Muscle of leg (tissue), 16 donors: ENCODE data around the gene NANOS1. TPM values are rescaled to one million over a fixed set of nuclear protein-coding genes. Genes with fewer than 3 reads are reported as not detected.

Source experiments
- DNase-seq: peaks from one replicate; pipeline ENCODE4 v3.0.0; 2013
- H3K27ac ChIP-seq: one replicate; pipeline ENCODE4 v1.5.1; 2013; ENCODE audit warnings: mild to moderate bottlenecking, low read length, control low read depth
- H3K27me3 ChIP-seq: one replicate; pipeline ENCODE4 v1.6.1; 2013; ENCODE audit warnings: low read length; ENCODE audit not compliant: control insufficient read depth, insufficient read depth
- H3K36me3 ChIP-seq: one replicate; pipeline ENCODE4 v1.6.1; 2013; ENCODE audit warnings: low read length; ENCODE audit not compliant: control insufficient read depth, insufficient read depth
- H3K4me1 ChIP-seq: one replicate; pipeline ENCODE4 v1.6.1; 2013; ENCODE audit warnings: low read length; ENCODE audit not compliant: control insufficient read depth, insufficient read depth
- H3K4me3 ChIP-seq: one replicate; pipeline ENCODE4 v1.5.1; 2013; ENCODE audit warnings: low read length, control low read depth
- H3K9me3 ChIP-seq: replicated peaks from 2 replicates; pipeline ENCODE4 v1.6.1; 2013; ENCODE audit warnings: low read depth, low read length; ENCODE audit not compliant: control insufficient read depth
- WGBS: methylation state at CpG from one replicate; pipeline ENCODE4 v1.1.5; 2013; ENCODE audit warnings: missing lambda C conversion rate; ENCODE audit not compliant: insufficient coverage; 5-methylcytosine and 5-hydroxymethylcytosine counted together
- long read RNA-seq, 11 donors: transcript quantifications; one replicate each; lab custom pipeline, GENCODE V29; 2026
- polyA plus RNA-seq, 8 donors: library from polyadenylated mRNA; unstranded; fragments of 120-200 nt; gene quantifications; one replicate each; pipeline versions ENCODE4 v1.2.1 to v1.2.3, GENCODE V29; 2013; ENCODE audit warnings: inconsistent platforms in 1 of 8, low replicate concordance in 1 of 8; ENCODE audit not compliant: insufficient read length in 8 of 8, insufficient read depth in 1 of 8
- total RNA-seq: library from RNA; stranded (reverse); fragments of 120-200 nt; gene quantifications from one replicate; pipeline ENCODE4 v1.2.4, GENCODE V29; 2013

Gene NANOS1, protein sequence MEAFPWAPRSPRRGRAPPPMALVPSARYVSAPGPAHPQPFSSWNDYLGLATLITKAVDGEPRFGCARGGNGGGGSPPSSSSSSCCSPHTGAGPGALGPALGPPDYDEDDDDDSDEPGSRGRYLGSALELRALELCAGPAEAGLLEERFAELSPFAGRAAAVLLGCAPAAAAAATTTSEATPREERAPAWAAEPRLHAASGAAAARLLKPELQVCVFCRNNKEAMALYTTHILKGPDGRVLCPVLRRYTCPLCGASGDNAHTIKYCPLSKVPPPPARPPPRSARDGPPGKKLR
- total RNA-seq, result 3.7 TPM
- polyA plus RNA-seq, result 10 to 100 TPM in 1 of 8 donors, 1 to 10 TPM in 7; 4.6 to 10.0 (median 7.1) TPM
- long read RNA-seq, donor 1, full-length matches to known transcripts, result 12 of 133 reads
- long read RNA-seq, donor 1, partial matches to known transcripts, result 121 of 133 reads
- long read RNA-seq, donor 1, other reads (novel, unspliced or antisense), result 0 of 133 reads
- long read RNA-seq, donor 2, full-length matches to known transcripts, result 7 of 7 reads
- long read RNA-seq, donor 2, partial matches to known transcripts, result 0 of 7 reads
- long read RNA-seq, donor 2, other reads (novel, unspliced or antisense), result 0 of 7 reads
- long read RNA-seq, donor 3, full-length matches to known transcripts, result 21 of 21 reads
- long read RNA-seq, donor 3, partial matches to known transcripts, result 0 of 21 reads
- long read RNA-seq, donor 3, other reads (novel, unspliced or antisense), result 0 of 21 reads
- long read RNA-seq, donor 4, full-length matches to known transcripts, result 7 of 7 reads
- long read RNA-seq, donor 4, partial matches to known transcripts, result 0 of 7 reads
- long read RNA-seq, donor 4, other reads (novel, unspliced or antisense), result 0 of 7 reads
- long read RNA-seq, donor 5, full-length matches to known transcripts, result 44 of 44 reads
- long read RNA-seq, donor 5, partial matches to known transcripts, result 0 of 44 reads
- long read RNA-seq, donor 5, other reads (novel, unspliced or antisense), result 0 of 44 reads
- long read RNA-seq, donor 6, full-length matches to known transcripts, result 29 of 29 reads
- long read RNA-seq, donor 6, partial matches to known transcripts, result 0 of 29 reads
- long read RNA-seq, donor 6, other reads (novel, unspliced or antisense), result 0 of 29 reads
- long read RNA-seq, donor 7, full-length matches to known transcripts, result 22 of 22 reads
- long read RNA-seq, donor 7, partial matches to known transcripts, result 0 of 22 reads
- long read RNA-seq, donor 7, other reads (novel, unspliced or antisense), result 0 of 22 reads
- long read RNA-seq, donor 8, full-length matches to known transcripts, result 20 of 252 reads
- long read RNA-seq, donor 8, partial matches to known transcripts, result 201 of 252 reads
- long read RNA-seq, donor 8, other reads (novel, unspliced or antisense), result 31 of 252 reads
- long read RNA-seq, donor 9, full-length matches to known transcripts, result 16 of 16 reads
- long read RNA-seq, donor 9, partial matches to known transcripts, result 0 of 16 reads
- long read RNA-seq, donor 9, other reads (novel, unspliced or antisense), result 0 of 16 reads
- long read RNA-seq, donor 10, full-length matches to known transcripts, result 37 of 439 reads
- long read RNA-seq, donor 10, partial matches to known transcripts, result 276 of 439 reads
- long read RNA-seq, donor 10, other reads (novel, unspliced or antisense), result 126 of 439 reads
- long read RNA-seq, donor 11, full-length matches to known transcripts, result 18 of 18 reads
- long read RNA-seq, donor 11, partial matches to known transcripts, result 0 of 18 reads
- long read RNA-seq, donor 11, other reads (novel, unspliced or antisense), result 0 of 18 reads

DNA sequence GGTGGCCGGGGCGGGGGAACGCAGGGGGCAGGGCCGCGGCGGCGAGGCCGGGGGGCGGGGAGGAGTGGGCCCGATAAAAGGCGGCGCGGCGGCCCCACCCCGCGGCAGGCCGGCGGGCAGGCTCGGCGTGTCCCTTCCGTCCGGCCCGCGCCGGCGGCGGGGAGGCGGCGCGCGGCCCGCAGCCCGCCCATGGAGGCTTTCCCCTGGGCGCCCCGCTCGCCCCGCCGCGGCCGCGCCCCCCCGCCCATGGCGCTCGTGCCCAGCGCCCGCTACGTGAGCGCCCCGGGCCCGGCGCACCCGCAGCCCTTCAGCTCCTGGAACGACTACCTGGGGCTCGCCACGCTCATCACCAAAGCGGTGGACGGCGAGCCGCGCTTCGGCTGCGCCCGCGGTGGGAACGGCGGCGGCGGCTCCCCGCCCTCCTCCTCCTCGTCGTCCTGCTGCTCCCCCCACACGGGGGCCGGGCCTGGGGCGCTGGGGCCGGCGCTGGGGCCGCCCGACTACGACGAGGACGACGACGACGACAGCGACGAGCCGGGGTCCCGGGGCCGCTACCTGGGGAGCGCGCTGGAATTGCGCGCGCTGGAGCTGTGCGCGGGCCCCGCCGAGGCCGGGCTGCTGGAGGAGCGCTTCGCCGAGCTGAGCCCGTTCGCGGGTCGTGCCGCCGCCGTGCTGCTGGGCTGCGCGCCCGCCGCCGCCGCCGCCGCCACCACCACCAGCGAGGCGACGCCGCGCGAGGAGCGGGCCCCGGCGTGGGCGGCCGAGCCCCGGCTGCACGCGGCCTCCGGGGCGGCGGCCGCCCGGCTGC is at the start of gene NANOS1:
NANOS1 (plus strand) TSS at position 102 of the 808 bp plus-strand sequence; CDS start at position 190, 88 bp downstream.
- peak; percentile 41 for DNase-seq
- peaks cover 10% of the 10 kb centered on the region for H3K36me3 ChIP-seq
- H3K4me1 ChIP-seq, result peaks cover 32% of the 10 kb centered on the region
- H3K27ac ChIP-seq, result peak within 1 kb of the TSS; percentile 84
- no peaks in the 10 kb centered on the region for H3K27me3 ChIP-seq
- peak within 1 kb of the TSS; percentile 37 for H3K4me3 ChIP-seq
- H3K9me3 ChIP-seq, result no peaks in the 10 kb centered on the region
- WGBS, result under 1% methylated on average over 135 of the region's 136 CpGs

DNA sequence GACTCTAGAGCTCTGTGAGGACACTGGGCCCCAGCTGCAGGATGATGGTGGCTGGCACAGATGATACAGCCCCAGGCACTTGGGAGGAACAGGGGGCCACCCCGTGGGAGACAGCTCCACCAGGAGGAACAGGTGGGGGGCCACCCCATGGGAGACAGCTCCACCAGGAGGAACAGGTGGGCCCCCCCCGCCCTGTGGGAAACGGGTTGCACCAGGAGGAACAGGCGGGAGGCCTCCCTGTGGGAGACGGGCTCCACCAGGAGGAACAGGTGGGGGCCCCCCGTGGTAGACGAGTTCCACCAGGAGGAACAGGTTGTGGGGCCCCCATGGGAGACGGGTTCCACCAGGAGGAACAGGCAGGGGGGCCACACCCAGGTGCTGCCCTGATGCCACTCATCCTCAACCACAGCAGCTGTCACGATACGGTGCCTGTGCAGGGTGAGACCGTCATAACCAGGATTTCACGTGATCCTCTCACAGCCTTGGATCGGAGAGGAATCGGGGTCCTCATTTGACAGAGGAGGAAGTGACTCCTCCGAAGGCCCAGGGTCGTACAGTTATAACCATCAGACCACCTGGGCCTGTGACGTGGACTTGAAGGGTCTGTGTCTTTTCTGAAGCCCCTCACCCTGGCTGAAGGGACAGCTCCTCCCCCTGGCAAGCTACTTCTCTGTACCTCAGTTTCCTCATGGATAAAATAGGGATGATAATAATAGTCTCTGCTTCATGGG is 49.2 kb upstream of the NANOS1 start:
- Histone ChIP-seq H3K9me3 (peaks cover 2% of the 10 kb centered on the region), H3K4me1 (peaks cover 5% of the 10 kb centered on the region), H3K4me3 (no peak overlapping the region), H3K27me3 (no peaks in the 10 kb centered on the region), H3K36me3 (no peaks in the 10 kb centered on the region), H3K27ac (no peak overlapping the region)
- no peak for DNase-seq
- 76% methylated on average over 17 of the region's 17 CpGs for WGBS

DNA sequence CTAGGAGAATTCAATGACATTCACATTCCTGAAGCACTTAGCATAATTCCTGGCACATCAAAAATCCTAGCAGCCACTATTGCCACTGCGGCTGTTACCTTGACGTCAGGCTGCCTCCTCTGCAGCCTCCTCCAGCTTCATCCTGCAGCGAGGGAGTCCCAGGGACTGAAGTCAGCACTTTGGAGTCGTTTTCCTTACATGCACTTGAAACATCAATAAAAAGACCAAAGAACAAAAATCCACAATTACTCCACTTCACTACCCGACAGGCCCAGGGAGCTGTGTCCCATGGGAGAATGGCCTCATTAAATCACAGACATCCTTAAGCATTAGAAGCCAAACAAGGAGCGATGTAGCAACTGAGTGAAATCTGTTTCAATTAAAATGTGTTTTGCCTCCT is 48.6 kb upstream of the NANOS1 start:
- DNase-seq, result no peak

DNA sequence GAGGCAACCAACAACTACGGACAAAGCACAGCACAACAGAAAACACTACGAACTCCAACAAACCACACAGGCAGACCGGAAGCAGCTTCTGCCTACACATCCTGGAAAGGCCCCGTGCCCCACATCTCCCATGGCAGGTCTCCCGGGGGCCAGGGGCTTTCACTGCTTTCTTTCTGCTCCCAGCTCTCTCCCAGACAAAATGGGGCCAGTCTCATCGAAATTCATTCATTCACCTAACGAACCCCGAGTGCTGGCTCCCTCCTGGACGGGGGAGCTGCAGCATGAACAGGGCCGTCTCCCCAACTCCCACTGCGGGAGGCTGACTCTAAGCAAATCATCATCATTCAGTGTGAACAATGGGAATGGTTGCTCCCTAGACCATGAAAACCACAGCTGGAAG is 47.6 kb upstream of the NANOS1 start:
- Histone ChIP-seq H3K4me3 (no peak overlapping the region), H3K4me1 (peaks cover 5% of the 10 kb centered on the region), H3K27me3 (no peaks in the 10 kb centered on the region), H3K27ac (no peak overlapping the region), H3K36me3 (no peaks in the 10 kb centered on the region), H3K9me3 (peaks cover 4% of the 10 kb centered on the region)
- DNase-seq, result no peak
- WGBS, result 83% methylated on average over 10 of the region's 11 CpGs

More for the DNA sequence above, 48.6 kb upstream of the NANOS1 start:
- Histone ChIP-seq H3K4me1 (peaks cover 5% of the 10 kb centered on the region), H3K27ac (no peak overlapping the region), H3K4me3 (no peak overlapping the region), H3K9me3 (peaks cover 2% of the 10 kb centered on the region), H3K27me3 (no peaks in the 10 kb centered on the region), H3K36me3 (no peaks in the 10 kb centered on the region)
- WGBS, result 16% methylated on average over 4 of the region's 6 CpGs

DNA sequence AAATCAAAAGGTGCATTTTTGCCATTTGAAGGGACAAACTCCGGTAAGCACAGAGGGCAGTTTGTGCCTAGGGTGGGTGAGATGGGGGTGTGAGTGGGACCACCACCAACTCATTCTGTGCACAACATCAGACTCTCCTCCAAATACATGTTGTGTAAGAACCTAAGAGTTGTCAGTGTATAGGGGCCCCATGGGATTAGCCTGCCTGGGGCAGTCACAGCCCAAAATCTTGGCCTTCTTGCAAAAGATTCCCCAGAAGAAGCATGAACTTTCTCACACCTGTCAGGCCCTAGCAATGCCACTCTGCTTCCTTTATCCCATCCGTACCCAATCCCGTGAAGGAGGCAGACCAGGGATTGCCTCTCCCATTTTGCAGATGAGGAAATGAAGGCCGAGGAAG is 47.1 kb upstream of the NANOS1 start:
- Histone ChIP-seq H3K9me3 (peaks cover 4% of the 10 kb centered on the region), H3K27ac (no peak overlapping the region), H3K36me3 (no peaks in the 10 kb centered on the region), H3K4me1 (peaks cover 5% of the 10 kb centered on the region), H3K27me3 (no peaks in the 10 kb centered on the region), H3K4me3 (no peak overlapping the region)
- DNase-seq, result no peak
- WGBS, result 54% methylated on average over 3 of the region's 4 CpGs

DNA sequence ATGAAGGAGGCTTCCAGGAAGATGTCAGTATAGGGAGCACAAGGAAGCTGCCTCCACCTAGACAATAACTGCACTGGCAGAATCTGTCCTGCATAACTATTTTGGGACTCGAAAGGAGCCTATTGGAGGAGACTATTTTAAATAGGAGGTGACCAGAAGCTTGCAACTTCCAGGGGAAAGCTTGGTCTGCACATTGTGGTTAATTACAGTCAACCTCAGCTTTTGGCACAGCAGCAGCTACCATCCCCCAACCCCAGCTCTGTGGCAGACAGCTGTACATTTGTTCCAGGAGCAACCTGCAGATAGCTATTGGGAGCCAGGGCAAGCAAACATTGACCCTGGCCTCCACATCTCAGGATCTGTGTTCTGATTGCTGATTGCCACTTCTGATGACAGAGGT is 46.3 kb upstream of the NANOS1 start:
- Histone ChIP-seq H3K9me3 (peaks cover 4% of the 10 kb centered on the region), H3K27me3 (no peaks in the 10 kb centered on the region), H3K4me3 (no peak overlapping the region), H3K4me1 (peaks cover 5% of the 10 kb centered on the region), H3K36me3 (no peaks in the 10 kb centered on the region), H3K27ac (no peak overlapping the region)
- no peak for DNase-seq
- no CpG with 5 or more reads among the region's 1 CpG for WGBS

DNA sequence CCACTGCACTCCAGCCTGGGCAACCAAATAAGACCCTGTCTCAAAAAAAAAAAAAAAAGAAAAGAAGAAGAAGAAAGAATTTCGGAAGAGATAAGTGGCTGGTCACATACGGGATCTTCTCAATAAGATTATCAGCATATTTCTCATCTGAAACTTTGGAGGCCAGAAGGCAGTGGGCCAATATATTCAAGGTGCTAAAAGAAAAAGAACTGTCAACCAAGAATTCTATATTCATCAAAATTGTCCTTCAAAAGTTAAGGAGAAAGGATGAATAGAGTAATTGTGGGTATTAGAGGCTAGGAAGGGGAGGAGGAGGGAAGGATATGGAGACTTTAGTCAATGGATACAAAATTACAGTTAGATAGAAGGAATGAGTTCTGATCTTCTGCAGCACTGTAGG is 43.9 kb upstream of the NANOS1 start:
- no peak overlapping the region for H3K4me3 ChIP-seq
- no peaks in the 10 kb centered on the region for H3K36me3 ChIP-seq
- peaks cover 5% of the 10 kb centered on the region for H3K4me1 ChIP-seq
- no CpG with 5 or more reads among the region's 2 CpGs for WGBS
- peaks cover 4% of the 10 kb centered on the region for H3K9me3 ChIP-seq
- H3K27ac ChIP-seq, result no peak overlapping the region
- no peaks in the 10 kb centered on the region for H3K27me3 ChIP-seq
- no peak for DNase-seq
